ENCODE measurements around the gene RBPMS2. TPM values are rescaled to one million over a fixed set of nuclear protein-coding genes. Genes with fewer than 3 reads are reported as not detected.

Gene RBPMS2
- polyA plus RNA-seq, 2 of the 4 experiments (the other 2 are of a cell fraction) = 3.0 to 8.7 TPM

GRCh38 chr15:64810497-64811326, 35.3 kb upstream of the RBPMS2 start:
- no peak for TF ChIP-seq RCOR1 (IDR thresholded peaks at IDR 0.05; ENCODE audit: low read depth, low read length)
- no peak for TF ChIP-seq HOXB5 (CRISPR knock-in tag; IDR thresholded peaks at IDR 0.05)
- no peak for TF ChIP-seq E2F6 (IDR thresholded peaks at IDR 0.05; ENCODE audit: borderline replicate concordance, low read depth)
- TF ChIP-seq ZFP36 (IDR thresholded peaks at IDR 0.05; ENCODE audit: borderline replicate concordance, partially characterized antibody) = no peak
- no peak for TF ChIP-seq POLR2A (IDR thresholded peaks at IDR 0.05; ENCODE audit: low read length)
- no peak for TF ChIP-seq TP53 (CRISPR knock-in tag; IDR thresholded peaks at IDR 0.05)
- TF ChIP-seq HEYL (CRISPR knock-in tag; IDR thresholded peaks at IDR 0.05) = no peak
- no peak for TF ChIP-seq JUNB (IDR thresholded peaks at IDR 0.05)
- no peak for TF ChIP-seq POLR2AphosphoS2 (conservative IDR thresholded peaks at IDR 0.05; ENCODE audit: low read length)
- no peak for TF ChIP-seq ZNF302 (CRISPR knock-in tag; IDR thresholded peaks at IDR 0.05)
- no peak for TF ChIP-seq KDM1A (IDR thresholded peaks at IDR 0.05; ENCODE audit: low read depth)
- TF ChIP-seq, protein P1, sequence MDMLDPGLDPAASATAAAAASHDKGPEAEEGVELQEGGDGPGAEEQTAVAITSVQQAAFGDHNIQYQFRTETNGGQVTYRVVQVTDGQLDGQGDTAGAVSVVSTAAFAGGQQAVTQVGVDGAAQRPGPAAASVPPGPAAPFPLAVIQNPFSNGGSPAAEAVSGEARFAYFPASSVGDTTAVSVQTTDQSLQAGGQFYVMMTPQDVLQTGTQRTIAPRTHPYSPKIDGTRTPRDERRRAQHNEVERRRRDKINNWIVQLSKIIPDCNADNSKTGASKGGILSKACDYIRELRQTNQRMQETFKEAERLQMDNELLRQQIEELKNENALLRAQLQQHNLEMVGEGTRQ (IDR thresholded peaks at IDR 0.05) = no peak
- TF ChIP-seq EHMT2 (IDR thresholded peaks at IDR 0.05; ENCODE audit: low read depth) = no peak
- no peak for TF ChIP-seq FOSB (CRISPR knock-in tag; IDR thresholded peaks at IDR 0.05)
- TF ChIP-seq RFX5 (IDR thresholded peaks at IDR 0.05) = no peak
- TF ChIP-seq FOXS1 (CRISPR knock-in tag; IDR thresholded peaks at IDR 0.05) = no peak
- TF ChIP-seq HES2 (IDR thresholded peaks at IDR 0.05) = no peak
- no peak for TF ChIP-seq MAZ (IDR thresholded peaks at IDR 0.05; ENCODE audit: borderline replicate concordance, low read depth, low read length)
- no peaks in the 10 kb centered on the region for H3K9me3 ChIP-seq
- 0 out of 3 replicates have a peak, but pooled peaks cover 3% of the 10 kb centered on the region for H3K4me1 ChIP-seq
- no peak for FAIRE-seq
- 56% methylated on average over 6 of the region's 6 CpGs for WGBS (ENCODE audit: missing lambda C conversion rate)
- H3K27ac ChIP-seq = no peak overlapping the region
- no peak overlapping the region for H3K4me3 ChIP-seq
- ATAC-seq = peak in 1 of 2 experiments; percentile 5; a peak in 2 of 6 replicates
- CTCF ChIA-PET = interaction anchor here (0.6 to 25.0 kb wide), 48 partner anchors 9 to 1696 kb away, joined by 3 to 962 read pairs (median 7); partner anchors contain the start of gene PIF1
- no peak overlapping the region for H3K4me2 ChIP-seq
- no peak for DNase-seq (ENCODE audit: low read depth in 1 of 2, low spot score in 1 of 2)
- POLR2A ChIA-PET = no interaction called here

DNA sequence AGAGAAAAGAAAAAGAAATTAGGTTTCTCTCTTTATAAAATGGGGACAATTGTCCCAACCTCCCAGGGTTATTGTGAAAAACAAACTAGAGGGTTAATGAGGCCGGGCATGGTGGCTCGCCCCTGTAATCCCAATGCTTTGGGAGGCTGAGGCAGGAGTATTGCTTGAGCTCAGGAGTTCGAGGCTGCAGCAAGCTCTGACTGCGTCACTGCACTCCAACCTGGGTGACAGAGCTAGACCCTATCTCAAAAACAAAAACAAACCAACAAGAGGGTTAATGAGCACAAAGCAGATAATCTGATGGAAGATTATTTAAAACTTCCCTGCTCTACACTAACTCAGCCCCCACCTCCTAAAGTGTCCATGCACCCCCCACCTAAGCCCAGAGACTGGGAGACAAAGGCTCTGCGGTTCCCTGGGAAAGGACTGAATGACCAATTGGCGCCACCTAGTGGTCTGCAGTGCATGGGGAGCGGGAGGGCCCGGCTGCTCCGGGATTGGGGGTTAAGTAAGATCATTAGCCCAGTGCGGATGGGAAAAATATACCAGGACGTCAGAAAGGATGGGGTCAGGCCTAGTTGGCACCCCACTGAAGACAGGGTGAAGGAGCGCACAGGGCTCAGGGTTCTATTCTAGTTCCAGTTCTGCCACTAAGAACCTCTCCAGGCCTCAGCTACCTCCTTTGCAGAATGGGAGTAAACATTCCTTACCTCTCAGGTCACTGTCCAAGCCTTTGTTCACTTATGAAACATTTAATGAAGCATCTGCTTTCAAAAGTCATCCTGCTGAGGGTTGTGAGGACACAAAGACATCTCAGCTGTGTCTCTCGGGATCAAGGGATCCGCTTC, 34.5 kb upstream of the RBPMS2 start:
- Histone ChIP-seq H3K4me1 (0 out of 3 replicates have a peak, but pooled peaks cover 3% of the 10 kb centered on the region), H3K9me3 (no peaks in the 10 kb centered on the region), H3K4me3 (no peak overlapping the region), H3K27ac (no peak overlapping the region), H3K4me2 (no peak overlapping the region)
- ChIA-PET POLR2A (no interaction called here), CTCF (interaction anchor here (0.5 to 25.0 kb wide), 64 partner anchors 8 to 604 kb away, joined by 3 to 962 read pairs (median 5); partner anchors contain the start of gene PIF1)
- DNase-seq (ENCODE audit: low read depth in 1 of 2, low spot score in 1 of 2) (peak; percentile 78 to 98), FAIRE-seq (peak; percentile 7), ATAC-seq (peak; percentile 85 to 95)
- WGBS (ENCODE audit: missing lambda C conversion rate) = 27% methylated on average over 14 of the region's 14 CpGs
- no peak for TF ChIP-seq RFX5 (IDR thresholded peaks at IDR 0.05)
- TF ChIP-seq ZFP36 (IDR thresholded peaks at IDR 0.05; ENCODE audit: borderline replicate concordance, partially characterized antibody) = no peak
- TF ChIP-seq, protein P2, sequence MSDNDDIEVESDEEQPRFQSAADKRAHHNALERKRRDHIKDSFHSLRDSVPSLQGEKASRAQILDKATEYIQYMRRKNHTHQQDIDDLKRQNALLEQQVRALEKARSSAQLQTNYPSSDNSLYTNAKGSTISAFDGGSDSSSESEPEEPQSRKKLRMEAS (IDR thresholded peaks at IDR 0.05) = 0 out of 2 replicates have a peak, but pooled peaks have one; percentile 9
- no peak for TF ChIP-seq CBX8 (IDR thresholded peaks at IDR 0.05)
- TF ChIP-seq CTCF (IDR thresholded peaks at IDR 0.05) = peak; percentile 99
- TF ChIP-seq, protein P1 (IDR thresholded peaks at IDR 0.05) = no peak
- no peak for TF ChIP-seq RARB (CRISPR knock-in tag; IDR thresholded peaks at IDR 0.05)
- peak; percentile 98 for TF ChIP-seq SMC3 (IDR thresholded peaks at IDR 0.05)
- TF ChIP-seq RAD21 (conservative IDR thresholded peaks at IDR 0.05 in 1 of 2, IDR thresholded peaks at IDR 0.05 in 1 of 2) = peak; percentile 95 to 98
- 0 out of 2 replicates have a peak, but pooled peaks have one; percentile 33 for TF ChIP-seq MAZ (IDR thresholded peaks at IDR 0.05; ENCODE audit: borderline replicate concordance, low read depth, low read length)
